G401.6 (cell line): Measurements from ENCODE around the gene RAPGEF4.

Experiments
- FAIRE-seq: peaks from 2 replicates; lab custom pipeline; 2012; peaks lifted over from hg19 to GRCh38; lab: Jason Lieb, UNC

RAPGEF4 gene

GRCh38 chr2:172970660-172971059 lies 235.0 kb downstream of the RAPGEF4 start:
- FAIRE-seq = no peak

- FAIRE-seq = no peak
These were observed 236.5 kb downstream of the RAPGEF4 start for GRCh38 chr2:172972005-172972619.

GRCh38 chr2:172974762-172975161 lies 239.1 kb downstream of the RAPGEF4 start:
- FAIRE-seq = no peak

DNA sequence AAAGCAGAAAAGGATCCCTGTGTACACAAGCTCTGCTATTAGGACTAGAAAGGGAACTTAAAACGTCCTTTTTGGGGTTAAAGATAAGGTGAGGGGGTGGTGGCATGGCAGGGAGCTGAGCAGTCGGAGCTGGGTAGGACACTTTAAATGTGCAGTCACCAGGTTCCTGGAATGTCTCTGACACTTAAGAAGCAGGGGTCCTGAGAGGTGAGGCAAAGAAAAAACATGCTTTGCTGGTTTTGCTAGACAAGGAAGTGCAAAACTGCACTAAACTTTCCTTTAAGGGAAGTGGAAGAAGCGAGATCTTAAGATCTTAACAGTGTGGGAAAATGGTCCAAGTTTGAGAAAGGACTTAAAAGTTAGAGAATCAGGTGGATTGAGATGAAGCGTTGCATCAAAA lies 240.5 kb downstream of the RAPGEF4 start:
- no peak for FAIRE-seq

GRCh38 chr2:172976816-172977215 lies 241.2 kb downstream of the RAPGEF4 start:
- no peak for FAIRE-seq

- FAIRE-seq = no peak
These were observed 241.8 kb downstream of the RAPGEF4 start for GRCh38 chr2:172977270-172978062.

DNA sequence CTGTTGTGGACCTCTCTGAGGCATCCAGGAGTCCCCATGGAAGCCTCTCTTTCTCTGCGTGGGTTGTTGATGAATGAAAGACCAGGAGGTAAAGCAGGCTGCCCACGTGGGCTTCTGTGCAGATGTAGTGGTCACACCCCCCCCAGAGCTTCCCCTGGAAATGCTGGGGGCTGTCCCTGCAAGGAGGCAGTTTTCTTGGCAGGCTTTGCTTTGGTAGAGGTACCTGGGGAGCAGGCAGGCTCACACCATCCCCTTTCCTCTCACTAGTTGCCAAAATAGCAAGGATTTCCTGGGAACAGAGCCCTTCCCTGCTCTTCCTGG lies 242.4 kb downstream of the RAPGEF4 start:
- no peak for FAIRE-seq

GRCh38 chr2:172985139-172985892 lies 249.7 kb downstream of the RAPGEF4 start:
- no peak for FAIRE-seq

- no peak for FAIRE-seq
These were observed 250.4 kb downstream of the RAPGEF4 start for GRCh38 chr2:172986040-172986439.

GRCh38 chr2:172988728-172989127 lies 253.1 kb downstream of the RAPGEF4 start:
- FAIRE-seq = no peak

DNA sequence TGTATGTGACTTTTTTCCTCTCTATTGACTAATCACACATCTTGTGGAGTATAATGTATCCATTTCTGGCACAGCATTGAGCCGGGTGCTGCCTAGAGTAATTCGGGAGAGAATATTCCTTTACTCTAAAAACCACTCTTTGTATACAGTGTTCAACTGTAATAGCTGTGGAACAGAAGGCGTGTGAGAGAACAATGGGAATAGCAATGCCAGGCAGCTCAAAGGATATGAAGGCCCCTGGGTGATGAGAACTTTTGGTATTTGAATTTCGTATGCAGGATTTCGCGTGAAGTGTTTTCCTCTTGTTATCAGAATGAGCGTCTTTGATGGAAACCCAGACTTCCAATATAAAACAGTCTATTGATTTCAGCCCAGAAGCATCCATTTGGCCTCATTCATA lies 255.4 kb downstream of the RAPGEF4 start:
- FAIRE-seq = no peak

DNA sequence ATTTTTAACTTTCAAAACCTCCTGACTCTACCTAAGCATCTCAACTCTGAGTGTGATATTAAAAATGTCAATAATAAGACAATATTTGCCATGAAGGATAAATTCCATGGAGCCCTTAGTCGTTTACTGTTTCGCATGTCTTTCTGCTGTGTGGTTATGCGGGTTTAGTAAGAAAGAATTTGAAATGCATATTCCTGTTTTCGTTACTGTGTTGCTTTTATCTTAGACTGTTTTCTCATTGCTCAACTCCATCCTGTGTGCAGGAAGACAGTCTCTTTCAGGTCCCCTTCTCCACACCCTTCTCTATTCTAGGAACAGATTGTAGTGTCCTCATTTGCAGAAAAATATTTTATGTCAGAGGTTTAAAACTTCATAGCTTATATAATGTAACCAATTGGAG lies 257.5 kb downstream of the RAPGEF4 start:
- FAIRE-seq = no peak

- FAIRE-seq = no peak
These were observed 258.5 kb downstream of the RAPGEF4 start for GRCh38 chr2:172993931-172994717.

DNA sequence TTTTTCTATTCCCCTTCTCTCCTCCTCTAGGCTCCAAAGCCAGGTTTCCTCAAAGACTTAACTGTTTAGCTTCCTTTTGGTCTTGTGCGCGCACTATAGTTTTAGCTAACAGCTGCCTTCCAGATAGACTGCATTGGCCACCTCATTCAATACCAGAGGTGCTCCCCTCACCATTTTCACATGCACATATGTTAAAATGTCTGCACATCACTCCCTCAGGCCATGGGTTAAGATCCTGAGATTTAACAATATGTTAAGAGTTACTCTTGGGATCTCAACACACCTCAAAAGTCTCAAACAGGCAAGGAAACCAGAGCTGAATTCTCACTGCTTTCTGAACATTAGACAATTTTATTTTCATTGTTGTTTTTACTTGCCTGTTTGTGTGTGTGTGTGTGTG lies 259.2 kb downstream of the RAPGEF4 start:
- FAIRE-seq = no peak

GRCh38 chr2:172995323-172996244 lies 259.9 kb downstream of the RAPGEF4 start:
- no peak for FAIRE-seq

- no peak for FAIRE-seq
These were observed 260.8 kb downstream of the RAPGEF4 start for GRCh38 chr2:172996387-172996961.

DNA sequence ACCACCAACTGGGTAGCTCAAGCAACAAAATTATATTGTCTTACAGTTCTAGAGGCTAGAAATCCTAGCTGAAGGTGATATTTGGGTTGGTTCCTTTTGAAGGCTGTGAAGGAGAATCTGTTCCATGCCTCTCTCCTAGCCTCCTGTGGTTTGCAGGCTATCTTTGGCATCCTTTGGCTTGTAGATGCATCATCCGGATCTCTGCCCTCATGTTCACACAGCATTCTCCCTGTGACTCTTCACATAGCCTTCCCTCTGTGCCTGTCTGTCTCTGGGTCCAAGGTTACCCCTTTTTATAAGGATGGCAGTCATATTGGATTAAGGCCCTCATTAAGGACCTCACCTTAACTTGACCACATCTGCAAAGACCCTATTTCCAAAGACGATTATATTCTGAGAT lies 261.4 kb downstream of the RAPGEF4 start:
- no peak for FAIRE-seq

DNA sequence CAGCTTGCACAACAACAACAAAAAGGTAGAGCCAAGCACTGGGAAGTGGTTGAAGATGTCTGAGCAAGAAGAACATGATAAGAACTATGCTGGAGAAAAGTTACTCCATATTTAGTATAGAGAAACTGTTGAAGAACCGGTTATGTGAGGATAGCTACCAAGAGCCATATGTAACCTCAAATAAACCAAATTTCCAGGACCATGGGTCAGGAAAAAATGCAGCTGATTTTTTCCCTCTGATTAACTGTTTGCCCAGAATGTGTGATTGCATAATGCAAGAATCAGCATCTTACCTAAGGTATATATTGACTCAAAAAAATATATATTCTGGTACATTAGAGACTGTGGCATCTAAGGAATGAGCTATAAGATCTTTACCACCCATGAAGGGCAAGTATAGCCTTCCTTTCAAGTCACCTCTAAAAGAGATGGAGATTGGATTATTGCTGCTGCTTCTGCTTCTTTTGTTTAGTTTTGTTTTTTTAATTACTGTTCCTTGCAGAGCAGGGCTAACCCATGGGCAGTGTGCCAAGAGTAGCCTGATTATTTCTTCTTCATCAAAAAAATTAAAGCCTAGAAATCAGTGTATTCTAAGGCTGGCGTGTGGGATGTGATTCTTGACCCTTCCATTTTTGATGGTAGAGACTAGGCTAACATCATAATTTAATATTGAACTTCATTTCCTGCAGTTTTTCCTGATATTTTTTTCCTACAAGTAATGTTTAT lies 263.1 kb downstream of the RAPGEF4 start:
- FAIRE-seq = no peak

- FAIRE-seq = no peak
These were observed 264.2 kb downstream of the RAPGEF4 start for GRCh38 chr2:172999641-173000386.
